Kidney (tissue), 14 donors: ENCODE results near the gene PTPRG. TPM values are rescaled to one million over a fixed set of nuclear protein-coding genes. Genes with fewer than 3 reads are reported as not detected.

Experiments used
- DNase-seq, 5 donors: peaks; one replicate each; pipeline ENCODE4 v3.0.0-alpha.2; 2013 to 2020
- FAIRE-seq: peaks from 2 replicates; lab custom pipeline; 2012; peaks lifted over from hg19 to GRCh38; lab: Jason Lieb, UNC
- H3K27ac ChIP-seq, 2 donors: one replicate each; pipeline ENCODE4 v1.7.0; 2013; ENCODE audit warnings: low read depth in 2 of 2, low read length in 2 of 2, inconsistent platforms in 1 of 2
- H3K27me3 ChIP-seq: one replicate; pipeline ENCODE4 v1.7.1; 2013; ENCODE audit warnings: low read length, inconsistent platforms; ENCODE audit not compliant: control insufficient read depth, insufficient read depth
- H3K36me3 ChIP-seq, 3 donors: one replicate each; pipeline versions ENCODE4 v1.7.0 to v1.7.1; 2013; ENCODE audit warnings: low read length in 3 of 3, control low read depth in 1 of 3, inconsistent platforms in 1 of 3; ENCODE audit not compliant: insufficient read depth in 3 of 3, control insufficient read depth in 2 of 3
- H3K4me1 ChIP-seq, 3 donors: one replicate each; pipeline versions ENCODE4 v1.7.0 to v1.7.1; 2013; ENCODE audit warnings: low read length in 3 of 3, inconsistent platforms in 1 of 3, low read depth in 1 of 3; ENCODE audit not compliant: control insufficient read depth in 2 of 3, insufficient read depth in 2 of 3
- H3K4me3 ChIP-seq, 3 donors: one replicate each; pipeline versions ENCODE4 v1.7.0 to v1.8.1; 2013; ENCODE audit warnings: low read length in 3 of 3, control low read depth in 1 of 3, inconsistent platforms in 1 of 3
- H3K9ac ChIP-seq, 3 donors: one replicate each; pipeline versions ENCODE4 v1.7.0 to v1.7.1; 2013; ENCODE audit warnings: low read length in 3 of 3, control low read depth in 1 of 3, inconsistent platforms in 1 of 3
- H3K9me3 ChIP-seq, 3 donors: one replicate each; pipeline versions ENCODE4 v1.7.0 to v1.7.1; 2013; ENCODE audit warnings: low read length in 3 of 3, control low read depth in 1 of 3, inconsistent platforms in 1 of 3; ENCODE audit not compliant: control insufficient read depth in 2 of 3, insufficient read depth in 1 of 3
- intact Hi-C: fragments of 100-400 bp; cut with DNase I; formaldehyde crosslinking; loops from one replicate; pipeline ENCODE4 v1.11.1; 2022
- polyA plus RNA-seq: library from polyadenylated mRNA; stranded (reverse); fragments of 350-450 nt; fragmentation: Illumina TruSeq; extraction: RNeasy Lipid Tissue Mini Kit (QIAGEN cat#74804); gene quantifications from one replicate; pipeline ENCODE4 v1.2.3, GENCODE V29; 2014; ENCODE audit warnings: low read depth, low replicate concordance; ENCODE audit not compliant: insufficient read depth
- total RNA-seq: library from RNA; stranded (reverse); fragmentation: NEBNext Ultra II Directional; extraction: Animal tissue kit (Norgen Biotek cat#: 25700); gene quantifications from one replicate; pipeline ENCODE4 v1.2.1, GENCODE V29; 2021
- TF ChIP-seq, protein P1 (sequence below): IDR thresholded peaks from 3 replicates; pipeline ENCODE4 v1.5.1; 2012; ENCODE audit warnings: mild to moderate bottlenecking, moderate library complexity, borderline replicate concordance; ENCODE audit not compliant: insufficient read depth; ENCODE audit errors: extremely low read depth
- donor health status: control.
- donor health status: control.
- donor health status: control.
- donor health status: control.
- donor health status: control.
- donor health status: DM: yes; HTN: yes; CAD: no.
- donor health status: Normal renal cell carcinoma (clear cell type).

PTPRG gene
- total and polyA plus RNA-seq, 2 donors from 2014 or later, result 9.2 to 154 TPM

DNA sequence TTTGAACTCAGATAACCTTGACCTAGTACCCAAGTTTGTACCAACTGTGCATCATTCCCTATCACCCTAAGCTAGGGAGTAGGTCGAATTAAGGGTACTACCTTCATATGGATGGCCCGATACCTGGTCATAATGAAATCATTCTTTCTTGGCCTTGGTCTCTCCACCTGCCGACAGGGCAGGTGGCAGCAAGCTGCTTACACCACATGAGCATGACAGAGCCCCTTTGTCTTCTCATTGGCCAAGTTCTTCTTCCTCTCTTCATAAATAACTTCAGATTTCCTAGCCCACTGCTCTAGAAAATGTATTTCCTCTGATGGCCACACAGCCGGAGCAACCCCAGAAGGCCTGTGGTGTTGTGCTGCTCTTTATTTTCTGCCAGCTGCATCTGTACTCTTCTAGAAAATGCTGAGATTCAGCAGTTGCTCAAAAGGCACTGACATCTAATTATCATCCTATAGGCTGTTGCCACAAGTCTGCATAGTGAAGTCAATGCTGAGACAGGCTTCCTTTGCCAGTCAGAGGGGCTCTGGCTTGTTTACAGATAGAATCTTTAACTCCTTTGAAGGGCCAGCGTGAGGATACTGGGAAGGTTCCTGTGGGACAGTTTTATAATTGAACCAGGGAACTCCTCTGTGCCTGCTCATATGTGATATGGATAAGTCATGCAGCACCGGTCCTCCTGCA lies 304.2 kb downstream of the PTPRG start:
- no peaks in the 10 kb centered on the region for H3K27me3 ChIP-seq
- no peak overlapping the region for H3K4me3 ChIP-seq
- no peak for DNase-seq
- H3K36me3 ChIP-seq, result no peaks in the 10 kb centered on the region
- no peak overlapping the region for H3K27ac ChIP-seq
- H3K4me1 ChIP-seq, result peaks cover 0 to 27% (median 18%) of the 10 kb centered on the region in 3 donors
- no peaks in the 10 kb centered on the region for H3K9me3 ChIP-seq
- FAIRE-seq, result no peak
- intact Hi-C loops, result loop anchor here (10.0 kb wide), 1 partner anchor 319 kb away; no protein-coding TSS in a partner anchor
- TF ChIP-seq, protein P1, sequence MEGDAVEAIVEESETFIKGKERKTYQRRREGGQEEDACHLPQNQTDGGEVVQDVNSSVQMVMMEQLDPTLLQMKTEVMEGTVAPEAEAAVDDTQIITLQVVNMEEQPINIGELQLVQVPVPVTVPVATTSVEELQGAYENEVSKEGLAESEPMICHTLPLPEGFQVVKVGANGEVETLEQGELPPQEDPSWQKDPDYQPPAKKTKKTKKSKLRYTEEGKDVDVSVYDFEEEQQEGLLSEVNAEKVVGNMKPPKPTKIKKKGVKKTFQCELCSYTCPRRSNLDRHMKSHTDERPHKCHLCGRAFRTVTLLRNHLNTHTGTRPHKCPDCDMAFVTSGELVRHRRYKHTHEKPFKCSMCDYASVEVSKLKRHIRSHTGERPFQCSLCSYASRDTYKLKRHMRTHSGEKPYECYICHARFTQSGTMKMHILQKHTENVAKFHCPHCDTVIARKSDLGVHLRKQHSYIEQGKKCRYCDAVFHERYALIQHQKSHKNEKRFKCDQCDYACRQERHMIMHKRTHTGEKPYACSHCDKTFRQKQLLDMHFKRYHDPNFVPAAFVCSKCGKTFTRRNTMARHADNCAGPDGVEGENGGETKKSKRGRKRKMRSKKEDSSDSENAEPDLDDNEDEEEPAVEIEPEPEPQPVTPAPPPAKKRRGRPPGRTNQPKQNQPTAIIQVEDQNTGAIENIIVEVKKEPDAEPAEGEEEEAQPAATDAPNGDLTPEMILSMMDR, result no peak
- no peak overlapping the region for H3K9ac ChIP-seq

GRCh38 chr3:61866153-61866542 lies 304.8 kb downstream of the PTPRG start:
- no peak overlapping the region for H3K4me3 ChIP-seq
- no peak overlapping the region for H3K27ac ChIP-seq
- no peaks in the 10 kb centered on the region for H3K27me3 ChIP-seq
- DNase-seq (no peak), FAIRE-seq (no peak)
- intact Hi-C loops, result loop anchor here (10.0 kb wide), 1 partner anchor 319 kb away; no protein-coding TSS in a partner anchor
- H3K4me1 ChIP-seq, result peaks cover 0 to 27% (median 18%) of the 10 kb centered on the region in 3 donors
- no peaks in the 10 kb centered on the region for H3K36me3 ChIP-seq
- no peak overlapping the region for H3K9ac ChIP-seq
- TF ChIP-seq, protein P1, result no peak
- H3K9me3 ChIP-seq, result no peaks in the 10 kb centered on the region

GRCh38 chr3:61866961-61867461 lies 305.6 kb downstream of the PTPRG start:
- TF ChIP-seq, protein P1, result no peak
- DNase-seq, result peak in 1 of 5 donors; percentile 38
- no peaks in the 10 kb centered on the region for H3K36me3 ChIP-seq
- no peaks in the 10 kb centered on the region for H3K27me3 ChIP-seq
- no peak overlapping the region for H3K9ac ChIP-seq
- no peaks in the 10 kb centered on the region for H3K9me3 ChIP-seq
- H3K4me3 ChIP-seq, result no peak overlapping the region
- no peak for FAIRE-seq
- no peak overlapping the region for H3K27ac ChIP-seq
- H3K4me1 ChIP-seq, result peaks cover 0 to 36% (median 18%) of the 10 kb centered on the region in 3 donors
- intact Hi-C loops, result loop anchor here (10.0 kb wide), 1 partner anchor 318 kb away; no protein-coding TSS in a partner anchor
